ENCODE results near the gene RNF208.

DNA sequence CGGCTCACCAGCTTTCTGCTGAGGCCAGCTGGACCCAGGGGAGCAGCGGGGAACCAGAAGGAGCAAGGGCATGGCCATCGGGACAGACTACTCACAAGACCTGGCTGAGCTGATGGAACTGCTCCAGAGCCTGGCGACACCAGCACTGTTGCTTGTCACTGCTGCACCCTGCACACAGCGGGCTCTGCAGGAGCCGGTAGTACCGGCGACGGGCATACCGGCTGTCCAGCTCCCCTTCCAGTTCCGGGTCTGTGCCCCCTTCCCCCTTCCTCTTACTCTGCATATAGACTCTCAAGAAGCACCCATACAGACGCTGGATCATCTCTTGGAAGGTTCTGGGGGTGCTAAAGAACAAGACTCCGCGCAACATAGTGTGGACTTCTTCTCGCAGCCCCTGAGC is 34.7 kb downstream of the RNF208 start:
- TF ChIP-seq, protein P1, sequence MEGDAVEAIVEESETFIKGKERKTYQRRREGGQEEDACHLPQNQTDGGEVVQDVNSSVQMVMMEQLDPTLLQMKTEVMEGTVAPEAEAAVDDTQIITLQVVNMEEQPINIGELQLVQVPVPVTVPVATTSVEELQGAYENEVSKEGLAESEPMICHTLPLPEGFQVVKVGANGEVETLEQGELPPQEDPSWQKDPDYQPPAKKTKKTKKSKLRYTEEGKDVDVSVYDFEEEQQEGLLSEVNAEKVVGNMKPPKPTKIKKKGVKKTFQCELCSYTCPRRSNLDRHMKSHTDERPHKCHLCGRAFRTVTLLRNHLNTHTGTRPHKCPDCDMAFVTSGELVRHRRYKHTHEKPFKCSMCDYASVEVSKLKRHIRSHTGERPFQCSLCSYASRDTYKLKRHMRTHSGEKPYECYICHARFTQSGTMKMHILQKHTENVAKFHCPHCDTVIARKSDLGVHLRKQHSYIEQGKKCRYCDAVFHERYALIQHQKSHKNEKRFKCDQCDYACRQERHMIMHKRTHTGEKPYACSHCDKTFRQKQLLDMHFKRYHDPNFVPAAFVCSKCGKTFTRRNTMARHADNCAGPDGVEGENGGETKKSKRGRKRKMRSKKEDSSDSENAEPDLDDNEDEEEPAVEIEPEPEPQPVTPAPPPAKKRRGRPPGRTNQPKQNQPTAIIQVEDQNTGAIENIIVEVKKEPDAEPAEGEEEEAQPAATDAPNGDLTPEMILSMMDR (conservative IDR thresholded peaks at IDR 0.05), result no peak
- no peak for TF ChIP-seq EZH2 (IDR thresholded peaks at IDR 0.05; ENCODE audit: low read depth)
